Neural cell (in vitro differentiated cells): ENCODE measurements around the gene HPRT1. TPM values are rescaled to one million over a fixed set of nuclear protein-coding genes. Genes with fewer than 3 reads are reported as not detected.

Experiments
- H2AFZ ChIP-seq: fragments of 200-600, 300-800 bp; sonication (generic), shearing (Covaris generic); 2 replicates; pipeline ENCODE4 v1.6.0; 2014; ENCODE audit warnings: low read depth, mild to moderate bottlenecking, antibody characterized with exemption, low read length, moderate library complexity
- H3F3A ChIP-seq: fragments of 200-600 bp; shearing (Covaris generic); 2 replicates; pipeline ENCODE4 v1.6.1; 2016; ENCODE audit warnings: mild to moderate bottlenecking, moderate library complexity, mixed read lengths, antibody characterized with exemption, low read length; ENCODE audit not compliant: insufficient read depth, poor library complexity, severe bottlenecking
- H3K27ac ChIP-seq: fragments of 200-600, 300-800 bp; sonication (generic), shearing (Covaris generic); 2 replicates; pipeline ENCODE4 v1.5.1; 2014; ENCODE audit warnings: mild to moderate bottlenecking, low read length, moderate library complexity
- H3K27me3 ChIP-seq: fragments of 300-800, 200-600 bp; sonication (generic), shearing (Covaris generic); 2 replicates; pipeline ENCODE4 v1.6.0; 2014; ENCODE audit warnings: mild to moderate bottlenecking, low read depth, low read length, moderate library complexity; ENCODE audit not compliant: insufficient read depth
- H3K36me3 ChIP-seq: fragments of 300-800, 200-600 bp; sonication (generic), shearing (Covaris generic); 2 replicates; pipeline ENCODE4 v1.5.1; 2014; ENCODE audit warnings: mild to moderate bottlenecking, antibody characterized with exemption, low read length, moderate library complexity; ENCODE audit not compliant: insufficient read depth
- H3K4me2 ChIP-seq: fragments of 300-800, 200-600 bp; sonication (generic), shearing (Covaris generic); 2 replicates; pipeline ENCODE4 v1.6.0; 2014; ENCODE audit warnings: mild to moderate bottlenecking, low read length
- H3K4me3 ChIP-seq: fragments of 300-800, 200-600 bp; sonication (generic), shearing (Covaris generic); 2 replicates; pipeline ENCODE4 v1.5.1; 2014; ENCODE audit warnings: mild to moderate bottlenecking, low read length, moderate library complexity
- H3K79me2 ChIP-seq: fragments of 200-600 bp; shearing (Covaris generic); replicated peaks from 2 replicates; pipeline ENCODE4 v1.6.0; 2014; ENCODE audit warnings: mild to moderate bottlenecking, low read length, moderate library complexity; ENCODE audit not compliant: insufficient read depth
- H3K9ac ChIP-seq: fragments of 300-800, 200-600 bp; sonication (generic), shearing (Covaris generic); 2 replicates; pipeline ENCODE4 v1.6.1; 2016; ENCODE audit warnings: mild to moderate bottlenecking, low read length, mixed read lengths
- H3K9me2 ChIP-seq: fragments of 200-600 bp; shearing (Covaris generic); 2 replicates; pipeline ENCODE4 v1.6.1; 2016; ENCODE audit warnings: mild to moderate bottlenecking, low read length, mixed read lengths; ENCODE audit not compliant: insufficient read depth
- H3K9me3 ChIP-seq: fragments of 200-600, 300-800 bp; sonication (generic), shearing (Covaris generic); 2 replicates; pipeline ENCODE4 v1.6.1; 2016; ENCODE audit warnings: mild to moderate bottlenecking, mixed run types, low read length, moderate library complexity, mixed read lengths
- H4K20me1 ChIP-seq: fragments of 200-600 bp; shearing (Covaris generic); 2 replicates; pipeline ENCODE4 v1.6.1; 2016; ENCODE audit warnings: mild to moderate bottlenecking, mixed run types; ENCODE audit not compliant: insufficient read depth
- CTCF ChIP-seq: fragments of 450-650 bp; IDR thresholded peaks from 2 replicates; pipeline ENCODE4 v1.5.1; 2014; ENCODE audit warnings: antibody characterized with exemption, mild to moderate bottlenecking, moderate library complexity; ENCODE audit not compliant: poor library complexity, severe bottlenecking
- EP300 ChIP-seq: fragments of 450-650 bp; conservative IDR thresholded peaks from 2 replicates; pipeline ENCODE4 v1.6.1; 2014; ENCODE audit warnings: antibody characterized with exemption, mild to moderate bottlenecking, moderate library complexity; ENCODE audit not compliant: poor library complexity, severe bottlenecking
- EZH2 ChIP-seq: fragments of 200-600, 300-800 bp; shearing (Covaris generic), sonication (generic); IDR thresholded peaks from 2 replicates; pipeline ENCODE4 v1.6.1; 2014; ENCODE audit warnings: antibody characterized with exemption, low read length, borderline replicate concordance, mild to moderate bottlenecking; ENCODE audit not compliant: insufficient read depth, poor library complexity, severe bottlenecking
- MXI1 ChIP-seq: fragments of 450-650 bp; conservative IDR thresholded peaks from 2 replicates; pipeline ENCODE4 v1.6.1; 2014; ENCODE audit warnings: antibody characterized with exemption, mild to moderate bottlenecking; ENCODE audit not compliant: poor library complexity, severe bottlenecking
- POLR2AphosphoS5 ChIP-seq: IDR thresholded peaks from 2 replicates; pipeline ENCODE4 v1.6.1; 2012
- RAD21 ChIP-seq: fragments of 450-650 bp; conservative IDR thresholded peaks from 2 replicates; pipeline ENCODE4 v1.6.1; 2014; ENCODE audit warnings: antibody characterized with exemption, mild to moderate bottlenecking, moderate library complexity
- REST ChIP-seq: IDR thresholded peaks from 2 replicates; pipeline ENCODE4 v1.6.1; 2012; ENCODE audit warnings: borderline replicate concordance
- SMC3 ChIP-seq: fragments of 450-650 bp; conservative IDR thresholded peaks from 2 replicates; pipeline ENCODE4 v1.6.1; 2014; ENCODE audit warnings: antibody characterized with exemption, mild to moderate bottlenecking, moderate library complexity; ENCODE audit not compliant: poor library complexity
- TAF1 ChIP-seq: IDR thresholded peaks from 2 replicates; pipeline ENCODE4 v1.6.1; 2012; ENCODE audit warnings: low read depth
- polyA plus RNA-seq: library from polyadenylated mRNA; depleted of rRNA; stranded (reverse); fragments of >200 nt; gene quantifications from 2 replicates; pipeline ENCODE4 v1.2.3, GENCODE V29; 2014

The HPRT1 gene
- polyA plus RNA-seq, 1 donor from 2014 or later = 10.1 TPM

GRCh38 chrX:134418317-134419113 lies 41.5 kb upstream of the HPRT1 start:
- Histone ChIP-seq H3K79me2 (no peaks in the 10 kb centered on the region), H3K4me2 (no peak overlapping the region), H3K4me3 (no peak overlapping the region), H3K9ac (no peak overlapping the region), H2AFZ (no peak overlapping the region), H3F3A (no peaks in the 10 kb centered on the region), H4K20me1 (no peaks in the 10 kb centered on the region), H3K9me2 (no peaks in the 10 kb centered on the region), H3K9me3 (no peaks in the 10 kb centered on the region), H3K27me3 (no peaks in the 10 kb centered on the region), H3K27ac (no peak overlapping the region), H3K36me3 (no peaks in the 10 kb centered on the region)
- TF ChIP-seq SMC3 (no peak), EZH2 (no peak), CTCF (no peak), TAF1 (no peak), MXI1 (no peak), REST (no peak), RAD21 (no peak), POLR2AphosphoS5 (no peak), EP300 (no peak)

- Histone ChIP-seq H3K9me3 (no peaks in the 10 kb centered on the region), H3K79me2 (no peaks in the 10 kb centered on the region), H3K27ac (no peak overlapping the region), H3F3A (no peaks in the 10 kb centered on the region), H2AFZ (no peak overlapping the region), H3K27me3 (no peaks in the 10 kb centered on the region), H3K4me3 (no peak overlapping the region), H4K20me1 (no peaks in the 10 kb centered on the region), H3K4me2 (no peak overlapping the region), H3K36me3 (no peaks in the 10 kb centered on the region), H3K9me2 (no peaks in the 10 kb centered on the region), H3K9ac (no peak overlapping the region)
- no peak for TF ChIP-seq RAD21
- TF ChIP-seq CTCF = no peak
- no peak for TF ChIP-seq TAF1
- no peak for TF ChIP-seq EZH2
- TF ChIP-seq REST = no peak
- TF ChIP-seq EP300 = no peak
- TF ChIP-seq POLR2AphosphoS5 = no peak
- TF ChIP-seq SMC3 = no peak
- TF ChIP-seq MXI1 = no peak
These were observed 40.2 kb upstream of the HPRT1 start for GRCh38 chrX:134419784-134420183.
